Activated T-helper 2 cell treated with anti-CD3 and anti-CD28 coated beads, Interferon-gamma antibody, Interleukin-2, Interleukin-4, amounts not matched to agents 10 μg/mL and 5 μg/mL and 100 μg/mL, durations not matched to agents 14 hours and 24 hours and 36 hours (primary cell): Measurements from ENCODE around the gene CDH4. TPM values are rescaled to one million over a fixed set of nuclear protein-coding genes. Genes with fewer than 3 reads are reported as not detected.

Experiments
- DNase-seq: peaks from one replicate; pipeline ENCODE4 v3.0.0; 2021; ENCODE audit warnings: low spot score
- H3K27ac Mint-ChIP-seq: one replicate; pipeline ENCODE4 v1.8.0; 2021; ENCODE audit warnings: mixed read lengths
- H3K27me3 Mint-ChIP-seq: one replicate; pipeline ENCODE4 v1.8.0; 2021; ENCODE audit warnings: low read depth, mixed read lengths
- H3K36me3 Mint-ChIP-seq: one replicate; pipeline ENCODE4 v1.8.0; 2021; ENCODE audit warnings: low read depth, mixed read lengths
- H3K4me1 Mint-ChIP-seq: one replicate; pipeline ENCODE4 v1.8.0; 2021; ENCODE audit warnings: low read depth, mixed read lengths
- H3K4me3 Mint-ChIP-seq: one replicate; pipeline ENCODE4 v1.8.0; 2021; ENCODE audit warnings: low read depth, mild to moderate bottlenecking, moderate library complexity, mixed read lengths
- H3K9me3 Mint-ChIP-seq: one replicate; pipeline ENCODE4 v1.8.0; 2021; ENCODE audit warnings: mixed read lengths
- intact Hi-C: fragments of 100-400 bp; cut with micrococcal nuclease; formaldehyde crosslinking; loops from one replicate; pipeline ENCODE4 v1.15.1; 2023
- total RNA-seq: library from RNA; stranded (reverse); gene quantifications from 2 replicates; pipeline ENCODE4 v1.2.3, GENCODE V29; 2022

The CDH4 gene
- total RNA-seq, 1 donor from 2014 or later: not detected

- no peak for DNase-seq
- intact Hi-C loops: no loop called here
- Mint-ChIP-seq H3K4me1 (no peaks in the 10 kb centered on the region), H3K36me3 (no peaks in the 10 kb centered on the region), H3K27ac (no peak overlapping the region), H3K9me3 (no peaks in the 10 kb centered on the region), H3K27me3 (no peaks in the 10 kb centered on the region), H3K4me3 (no peak overlapping the region)
Measured at GRCh38 chr20:61919675-61920365, 667.8 kb downstream of the CDH4 start.

DNA sequence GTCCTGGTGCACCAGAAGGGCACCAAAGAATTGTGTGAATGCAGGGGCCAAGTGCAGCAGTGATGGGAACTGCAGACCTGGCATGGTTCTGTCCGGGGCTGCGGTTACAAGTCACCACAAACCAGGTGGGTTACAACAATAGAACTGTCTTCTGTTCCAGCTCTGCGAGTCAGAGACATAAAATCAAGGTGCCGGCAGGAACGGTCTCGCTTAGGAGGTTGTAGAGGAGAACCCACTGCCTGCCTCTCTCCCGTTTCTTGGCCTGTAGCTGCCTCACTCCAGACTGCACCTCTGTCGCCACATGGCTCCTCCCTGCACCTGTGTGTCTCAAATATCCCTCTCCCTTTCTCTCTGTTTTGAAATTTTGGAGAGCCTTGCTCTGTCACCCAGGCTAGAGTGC lies 670.4 kb downstream of the CDH4 start:
- no peak for DNase-seq
- H3K36me3 Mint-ChIP-seq: no peaks in the 10 kb centered on the region
- intact Hi-C loops: no loop called here

GRCh38 chr20:61922936-61923335 lies 670.9 kb downstream of the CDH4 start:
- H3K4me1 Mint-ChIP-seq: no peaks in the 10 kb centered on the region
- DNase-seq: no peak
- intact Hi-C loops: no loop called here
- no peaks in the 10 kb centered on the region for H3K36me3 Mint-ChIP-seq
- H3K27me3 Mint-ChIP-seq: no peaks in the 10 kb centered on the region
- H3K27ac Mint-ChIP-seq: no peak overlapping the region
- no peak overlapping the region for H3K4me3 Mint-ChIP-seq
- no peaks in the 10 kb centered on the region for H3K9me3 Mint-ChIP-seq

More for the DNA sequence above, 670.4 kb downstream of the CDH4 start:
- Mint-ChIP-seq H3K4me1 (no peaks in the 10 kb centered on the region), H3K4me3 (no peak overlapping the region), H3K9me3 (no peaks in the 10 kb centered on the region), H3K27me3 (no peaks in the 10 kb centered on the region), H3K27ac (no peak overlapping the region)

GRCh38 chr20:61923371-61924166 lies 671.5 kb downstream of the CDH4 start:
- intact Hi-C loops: no loop called here
- no peaks in the 10 kb centered on the region for H3K4me1 Mint-ChIP-seq
- DNase-seq: no peak
- no peak overlapping the region for H3K4me3 Mint-ChIP-seq
- no peaks in the 10 kb centered on the region for H3K9me3 Mint-ChIP-seq
- H3K27ac Mint-ChIP-seq: no peak overlapping the region
- no peaks in the 10 kb centered on the region for H3K36me3 Mint-ChIP-seq
- H3K27me3 Mint-ChIP-seq: no peaks in the 10 kb centered on the region

DNA sequence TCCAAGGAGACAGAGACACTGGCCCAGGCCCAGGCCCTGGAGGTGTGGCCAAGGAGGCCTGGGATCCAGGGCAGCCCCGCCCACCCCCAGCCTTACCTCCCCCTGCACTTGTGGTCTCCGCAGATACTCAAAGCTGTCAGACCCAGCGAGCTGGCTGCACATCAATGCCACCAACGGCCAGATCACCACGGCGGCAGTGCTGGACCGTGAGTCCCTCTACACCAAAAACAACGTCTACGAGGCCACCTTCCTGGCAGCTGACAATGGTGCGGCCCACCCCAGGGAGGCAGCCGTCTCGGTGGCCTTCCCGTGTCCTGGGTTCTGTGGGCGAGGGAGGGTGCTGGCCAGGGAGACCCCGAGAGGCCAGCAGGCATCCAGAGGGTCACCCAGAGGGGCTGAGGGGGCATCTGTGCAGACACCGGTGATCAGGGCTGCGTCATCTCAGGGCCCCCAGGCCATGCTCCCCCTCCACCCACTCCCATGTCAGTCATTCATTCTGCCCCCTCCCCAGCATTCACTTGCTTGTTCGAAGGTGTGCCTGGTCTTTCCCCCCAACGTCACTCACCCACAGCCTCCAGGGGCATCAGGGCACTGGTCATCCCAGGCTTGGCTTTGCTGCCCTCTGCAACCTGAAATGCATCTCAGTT lies 672.3 kb downstream of the CDH4 start:
- Mint-ChIP-seq H3K4me3 (no peak overlapping the region), H3K9me3 (no peaks in the 10 kb centered on the region), H3K36me3 (no peaks in the 10 kb centered on the region), H3K4me1 (no peaks in the 10 kb centered on the region), H3K27ac (no peak overlapping the region), H3K27me3 (no peaks in the 10 kb centered on the region)
- DNase-seq: no peak
- intact Hi-C loops: no loop called here

DNA sequence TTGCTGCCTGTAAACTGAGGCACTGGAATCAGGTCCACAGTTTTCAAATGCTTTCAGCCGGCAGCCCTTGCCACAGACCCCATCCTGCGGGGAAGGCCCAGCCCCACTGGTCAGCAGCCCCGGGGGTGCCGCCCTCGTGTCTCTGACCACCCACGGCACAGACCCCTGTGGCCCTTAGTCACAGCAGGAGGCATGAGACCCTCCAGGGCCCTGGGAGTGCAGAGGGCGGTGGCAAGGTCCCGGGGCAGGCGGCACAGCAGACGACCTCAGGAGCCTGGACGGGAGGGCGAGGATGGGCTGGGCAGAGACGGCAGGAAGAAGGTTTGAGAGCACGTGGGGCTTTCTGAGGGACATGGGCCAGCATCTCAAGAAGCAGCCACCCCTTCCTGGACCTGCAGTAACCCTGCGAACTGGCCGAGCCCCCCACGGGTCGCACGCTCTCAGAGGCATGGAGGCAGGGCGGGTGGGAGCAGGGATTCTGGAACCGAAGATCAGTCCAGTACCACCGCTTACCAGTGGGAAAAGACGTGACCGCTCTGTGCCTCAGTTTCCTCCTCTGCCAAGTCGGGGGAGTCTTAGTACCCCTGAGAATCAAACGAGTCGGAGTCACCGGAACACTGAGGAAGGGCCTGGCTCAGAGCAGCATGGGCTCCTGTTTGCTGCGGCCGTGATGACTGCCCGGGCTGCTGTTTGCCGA lies 672.9 kb downstream of the CDH4 start:
- DNase-seq: no peak
- intact Hi-C loops: no loop called here
- Mint-ChIP-seq H3K27ac (no peak overlapping the region), H3K9me3 (no peaks in the 10 kb centered on the region), H3K27me3 (no peaks in the 10 kb centered on the region), H3K4me1 (no peaks in the 10 kb centered on the region), H3K36me3 (no peaks in the 10 kb centered on the region), H3K4me3 (no peak overlapping the region)

DNA sequence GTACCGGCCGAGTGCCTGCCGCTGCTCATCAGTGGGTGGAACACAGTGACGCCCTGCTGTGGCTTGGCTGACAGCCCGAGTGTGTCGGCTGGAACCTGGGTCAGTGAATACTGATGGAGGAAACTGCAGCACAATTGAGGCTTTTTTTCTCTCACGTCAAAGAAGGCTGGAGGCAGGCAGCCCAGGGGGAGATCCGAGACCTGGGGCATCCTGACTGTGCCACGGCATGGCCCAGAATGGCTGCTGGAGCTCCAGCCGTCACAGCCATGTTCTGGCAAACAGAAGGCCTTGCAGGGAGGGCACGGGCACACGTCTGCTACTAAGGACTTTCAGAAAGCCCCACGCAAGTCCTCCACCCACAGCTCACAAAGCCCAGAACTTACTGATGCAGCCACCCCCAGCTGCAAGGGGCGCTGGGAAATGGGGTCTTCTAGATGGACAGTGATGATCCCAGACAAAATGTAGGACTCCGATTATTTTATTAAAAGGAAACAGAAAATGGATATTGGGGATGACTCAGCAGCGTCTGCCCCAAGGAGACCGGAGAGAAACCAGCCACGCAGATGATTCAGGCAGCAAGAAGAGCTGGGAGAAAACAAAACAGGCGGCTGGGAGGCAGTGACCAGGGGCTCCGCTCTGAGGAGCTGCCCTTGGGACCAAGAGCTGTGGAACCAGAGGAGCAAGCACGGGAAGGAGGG lies 673.6 kb downstream of the CDH4 start:
- Mint-ChIP-seq H3K4me3 (no peak overlapping the region), H3K27ac (no peak overlapping the region), H3K4me1 (no peaks in the 10 kb centered on the region), H3K9me3 (no peaks in the 10 kb centered on the region), H3K27me3 (no peaks in the 10 kb centered on the region), H3K36me3 (no peaks in the 10 kb centered on the region)
- DNase-seq: no peak
- intact Hi-C loops: no loop called here

GRCh38 chr20:61926253-61926613 lies 674.2 kb downstream of the CDH4 start:
- H3K9me3 Mint-ChIP-seq: no peaks in the 10 kb centered on the region
- no peaks in the 10 kb centered on the region for H3K36me3 Mint-ChIP-seq
- no peak overlapping the region for H3K4me3 Mint-ChIP-seq
- H3K27ac Mint-ChIP-seq: no peak overlapping the region
- H3K27me3 Mint-ChIP-seq: no peaks in the 10 kb centered on the region
- intact Hi-C loops: no loop called here
- no peaks in the 10 kb centered on the region for H3K4me1 Mint-ChIP-seq
- no peak for DNase-seq

- DNase-seq: no peak
- H3K9me3 Mint-ChIP-seq: no peaks in the 10 kb centered on the region
- intact Hi-C loops: no loop called here
- no peak overlapping the region for H3K27ac Mint-ChIP-seq
- no peaks in the 10 kb centered on the region for H3K27me3 Mint-ChIP-seq
- H3K36me3 Mint-ChIP-seq: no peaks in the 10 kb centered on the region
- no peaks in the 10 kb centered on the region for H3K4me1 Mint-ChIP-seq
- H3K4me3 Mint-ChIP-seq: no peak overlapping the region
Measured at GRCh38 chr20:61926796-61927192, 674.7 kb downstream of the CDH4 start.

- H3K36me3 Mint-ChIP-seq: no peaks in the 10 kb centered on the region
- intact Hi-C loops: no loop called here
- no peaks in the 10 kb centered on the region for H3K27me3 Mint-ChIP-seq
- H3K4me3 Mint-ChIP-seq: no peak overlapping the region
- no peaks in the 10 kb centered on the region for H3K4me1 Mint-ChIP-seq
- no peak overlapping the region for H3K27ac Mint-ChIP-seq
- no peaks in the 10 kb centered on the region for H3K9me3 Mint-ChIP-seq
- no peak for DNase-seq
Measured at GRCh38 chr20:61927193-61927825, 675.2 kb downstream of the CDH4 start.

DNA sequence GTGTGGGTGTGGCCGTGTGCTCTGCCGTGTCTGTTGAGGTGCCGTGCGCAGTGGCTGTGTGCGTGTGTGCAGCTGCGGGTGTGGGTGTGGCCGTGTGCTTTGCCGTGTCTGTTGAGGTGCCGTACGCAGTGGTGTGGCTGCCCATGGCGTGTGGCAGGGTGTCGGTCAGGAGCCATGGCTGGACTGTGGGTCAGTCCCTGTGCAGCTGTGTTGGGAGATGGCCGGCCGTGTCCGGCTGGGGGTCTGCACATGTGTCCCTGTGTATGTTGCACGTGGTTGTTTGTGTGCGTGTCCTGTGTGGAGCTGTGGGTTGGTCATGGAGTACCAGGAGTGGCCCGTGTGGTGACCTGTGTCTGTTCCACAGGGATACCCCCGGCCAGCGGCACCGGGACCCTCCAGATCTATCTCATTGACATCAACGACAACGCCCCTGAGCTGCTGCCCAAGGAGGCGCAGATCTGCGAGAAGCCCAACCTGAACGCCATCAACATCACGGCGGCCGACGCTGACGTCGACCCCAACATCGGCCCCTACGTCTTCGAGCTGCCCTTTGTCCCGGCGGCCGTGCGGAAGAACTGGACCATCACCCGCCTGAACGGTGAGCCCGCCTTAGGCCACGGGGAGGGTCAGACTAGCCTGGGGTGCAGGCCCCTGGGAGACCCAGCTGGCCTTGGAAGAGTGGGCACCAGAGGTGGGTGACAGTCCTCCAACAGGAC lies 675.9 kb downstream of the CDH4 start:
- no peaks in the 10 kb centered on the region for H3K4me1 Mint-ChIP-seq
- no peak for DNase-seq
- H3K36me3 Mint-ChIP-seq: no peaks in the 10 kb centered on the region

More for the DNA sequence above, 675.9 kb downstream of the CDH4 start:
- Mint-ChIP-seq H3K4me3 (no peak overlapping the region), H3K27ac (no peak overlapping the region), H3K27me3 (no peaks in the 10 kb centered on the region), H3K9me3 (no peaks in the 10 kb centered on the region)
- intact Hi-C loops: no loop called here
